Stimulated activated CD8-positive, alpha-beta memory T cell treated with anti-CD3 and anti-CD28 coated beads, Interleukin-7, amount 100 ng/mL, for 4 hours (primary cell): Measurements from ENCODE around the gene DCAF12L1.

Experiments
- DNase-seq, 2 donors: peaks; one replicate each; pipeline ENCODE4 v3.0.0-alpha.2; 2020; ENCODE audit warnings: low read depth in 2 of 2

DCAF12L1 gene

GRCh38 chrX:126552313-126553022 is at the start of gene DCAF12L1:
TSS of gene DCAF12L1 (minus strand) at chrX:126552814. CDS start at chrX:126552608, 206 bp downstream.
- no peak for DNase-seq

DNA sequence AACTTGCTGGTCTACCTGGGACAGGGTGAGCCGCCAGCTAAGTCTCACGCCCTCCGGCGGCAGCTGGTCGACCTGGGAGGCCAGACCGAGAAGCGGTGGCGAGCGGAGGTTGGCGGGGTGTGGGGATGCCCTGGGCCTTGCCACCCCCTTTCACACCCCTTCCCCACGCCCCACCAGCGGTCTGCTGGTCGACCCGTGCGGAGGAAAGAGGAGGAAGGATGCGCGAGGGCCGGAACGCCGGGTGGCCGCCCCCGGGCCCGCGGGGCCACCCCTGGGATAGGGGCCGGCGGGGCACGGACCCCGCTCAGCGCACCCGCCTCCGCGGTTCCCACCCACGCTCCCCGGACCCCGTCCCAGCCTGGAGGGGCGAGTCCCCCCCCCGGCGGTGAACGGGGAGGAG is 28.3 kb upstream of the DCAF12L1 start:
- no peak for DNase-seq

GRCh38 chrX:126575911-126576310 is 23.3 kb upstream of the DCAF12L1 start:
- no peak for DNase-seq

GRCh38 chrX:126557151-126557550 is 4.5 kb upstream of the DCAF12L1 start:
- DNase-seq: no peak

GRCh38 chrX:126551725-126552312 is 795 bp downstream of the DCAF12L1 start:
- no peak for DNase-seq

- DNase-seq: no peak
These were observed 1.3 kb downstream of the DCAF12L1 start for GRCh38 chrX:126551306-126551705.

DNA sequence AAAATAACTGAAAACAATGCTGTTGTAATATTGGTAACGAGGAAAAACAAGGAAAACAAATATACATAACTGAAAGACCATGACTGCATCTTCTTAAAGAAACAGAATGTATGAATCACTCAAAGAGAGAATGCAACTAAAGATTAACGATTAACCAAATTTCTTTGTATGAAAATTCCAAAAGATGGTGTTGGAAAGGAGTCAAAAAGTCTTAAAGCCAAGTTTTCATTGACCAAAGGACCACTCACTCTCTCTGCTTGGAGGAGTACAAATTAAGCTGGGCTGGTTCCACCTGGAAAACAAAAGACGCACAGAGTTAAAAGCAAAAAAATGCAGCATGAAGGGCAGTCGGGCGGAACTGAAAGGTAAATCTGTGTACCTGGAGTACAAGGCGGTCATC is 1.8 kb downstream of the DCAF12L1 start:
- DNase-seq: no peak

GRCh38 chrX:126509923-126510322 is 42.7 kb downstream of the DCAF12L1 start:
- DNase-seq: no peak
